Measurements from ENCODE around the gene ACP2. TPM values are rescaled to one million over a fixed set of nuclear protein-coding genes. Genes with fewer than 3 reads are reported as not detected.
A peak's percentile ranks its signal among the peaks of the same experiment; 100 is the strongest.

ACP2 gene
- total RNA-seq, 2 donors from 2014 or later: 94.6 to 104 TPM

GRCh38 chr11:47288066-47288465 is 39.5 kb upstream of the ACP2 start:
- Histone ChIP-seq H3K27ac (no peak overlapping the region), H3K36me3 (peaks cover 39 to 54% of the 10 kb centered on the region in 2 donors), H3K4me3 (no peak overlapping the region), H3K27me3 (replicated peaks; ENCODE audit: insufficient read depth) (no peaks in the 10 kb centered on the region), H3K4me1 (replicated peaks) (no peaks in the 10 kb centered on the region), H3K9me3 (no peaks in the 10 kb centered on the region)
- DNase-seq (ENCODE audit: low spot score): no peak
- intact Hi-C loops (cut with DNase I): no loop called here
- 90% methylated on average over 5 of the region's 5 CpGs for WGBS
- TF ChIP-seq POLR2AphosphoS5 (IDR thresholded peaks at IDR 0.05) (peak; percentile 7), POLR2A (IDR thresholded peaks at IDR 0.05) (no peak), CTCF (IDR thresholded peaks at IDR 0.05) (no peak)

GRCh38 chr11:47285969-47286770 is 37.6 kb upstream of the ACP2 start:
- TF ChIP-seq POLR2A (IDR thresholded peaks at IDR 0.05) (no peak), CTCF (IDR thresholded peaks at IDR 0.05) (no peak), POLR2AphosphoS5 (IDR thresholded peaks at IDR 0.05) (no peak)
- 94% methylated on average over 13 of the region's 13 CpGs for WGBS
- Histone ChIP-seq H3K27me3 (replicated peaks; ENCODE audit: insufficient read depth) (no peaks in the 10 kb centered on the region), H3K36me3 (peaks cover 39 to 58% of the 10 kb centered on the region in 2 donors), H3K27ac (no peak overlapping the region), H3K4me1 (replicated peaks) (no peaks in the 10 kb centered on the region), H3K9me3 (no peaks in the 10 kb centered on the region), H3K4me3 (no peak overlapping the region)
- DNase-seq (ENCODE audit: low spot score): no peak
- intact Hi-C loops (cut with DNase I): no loop called here

DNA sequence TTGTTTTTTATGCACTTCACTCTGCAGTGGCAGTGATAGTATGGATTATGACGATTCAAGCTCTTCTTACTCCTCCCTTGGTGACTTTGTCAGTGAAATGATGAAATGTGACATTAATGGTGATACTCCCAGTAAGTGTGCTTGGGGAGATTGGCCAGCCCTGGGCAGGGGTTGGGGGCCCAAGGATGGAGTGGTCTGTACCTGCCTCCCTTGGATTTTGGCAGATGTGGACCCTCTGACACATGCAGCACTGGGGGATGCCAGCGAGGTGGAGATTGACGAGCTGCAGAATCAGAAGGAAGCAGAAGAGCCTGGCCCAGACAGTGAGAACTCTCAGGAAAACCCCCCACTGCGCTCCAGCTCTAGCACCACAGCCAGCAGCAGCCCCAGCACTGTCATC is 35.5 kb upstream of the ACP2 start:
- intact Hi-C loops (cut with DNase I): no loop called here
- 85% methylated on average over 4 of the region's 4 CpGs for WGBS
- Histone ChIP-seq H3K9me3 (no peaks in the 10 kb centered on the region), H3K36me3 (peaks cover 31 to 44% of the 10 kb centered on the region in 2 donors), H3K4me3 (no peak overlapping the region), H3K27me3 (replicated peaks; ENCODE audit: insufficient read depth) (no peaks in the 10 kb centered on the region), H3K27ac (no peak overlapping the region), H3K4me1 (replicated peaks) (no peaks in the 10 kb centered on the region)
- no peak for TF ChIP-seq POLR2AphosphoS5 (IDR thresholded peaks at IDR 0.05)
- no peak for TF ChIP-seq POLR2A (IDR thresholded peaks at IDR 0.05)
- TF ChIP-seq CTCF (IDR thresholded peaks at IDR 0.05): no peak
- no peak for DNase-seq (ENCODE audit: low spot score)

- Histone ChIP-seq H3K9me3 (no peaks in the 10 kb centered on the region), H3K36me3 (peaks cover 23 to 46% of the 10 kb centered on the region in 2 donors)
These were observed 33.8 kb upstream of the ACP2 start for GRCh38 chr11:47282462-47282861.

More at GRCh38 chr11:47282462-47282861, 33.8 kb upstream of the ACP2 start:
- H3K27ac ChIP-seq: no peak overlapping the region
- H3K4me3 ChIP-seq: no peak overlapping the region
- intact Hi-C loops (cut with DNase I): no loop called here
- TF ChIP-seq POLR2A (IDR thresholded peaks at IDR 0.05) (no peak), CTCF (IDR thresholded peaks at IDR 0.05) (no peak), POLR2AphosphoS5 (IDR thresholded peaks at IDR 0.05) (no peak)
- no peaks in the 10 kb centered on the region for H3K27me3 ChIP-seq (replicated peaks; ENCODE audit: insufficient read depth)
- no peaks in the 10 kb centered on the region for H3K4me1 ChIP-seq (replicated peaks)
- DNase-seq (ENCODE audit: low spot score): no peak
- 93% methylated on average over 7 of the region's 7 CpGs for WGBS
